Osteocyte (in vitro differentiated cells): ENCODE measurements around the gene QPCTL. TPM values are rescaled to one million over a fixed set of nuclear protein-coding genes. Genes with fewer than 3 reads are reported as not detected.

Source experiments
- DNase-seq: peaks from one replicate; pipeline ENCODE4 v3.0.0; 2021; ENCODE audit warnings: mixed read lengths; ENCODE audit not compliant: unreplicated experiment; ENCODE audit errors: extremely low spot score
- H3K27ac Mint-ChIP-seq: one replicate; pipeline ENCODE4 v1.8.0; 2021; ENCODE audit warnings: mild to moderate bottlenecking, mixed read lengths; ENCODE audit not compliant: unreplicated experiment
- H3K27me3 Mint-ChIP-seq: one replicate; pipeline ENCODE4 v1.8.0; 2021; ENCODE audit warnings: mixed read lengths; ENCODE audit not compliant: unreplicated experiment
- H3K36me3 Mint-ChIP-seq: one replicate; pipeline ENCODE4 v1.8.0; 2021; ENCODE audit warnings: mixed read lengths; ENCODE audit not compliant: unreplicated experiment
- H3K4me1 Mint-ChIP-seq: one replicate; pipeline ENCODE4 v1.8.0; 2021; ENCODE audit warnings: mixed read lengths; ENCODE audit not compliant: unreplicated experiment
- H3K4me3 Mint-ChIP-seq: one replicate; pipeline ENCODE4 v1.8.0; 2021; ENCODE audit warnings: mild to moderate bottlenecking, moderate library complexity, mixed read lengths; ENCODE audit not compliant: unreplicated experiment
- H3K9me3 Mint-ChIP-seq: one replicate; pipeline ENCODE4 v1.8.0; 2021; ENCODE audit warnings: mixed read lengths; ENCODE audit not compliant: unreplicated experiment
- total RNA-seq: library from RNA; stranded (reverse); gene quantifications from 2 replicates; pipeline ENCODE4 v1.2.1, GENCODE V29; 2021
- TF ChIP-seq, protein P1 (sequence below): fragments of 200-600 bp; sonication (generic); IDR thresholded peaks from 2 replicates; pipeline ENCODE4 v1.5.0; 2021; ENCODE audit warnings: antibody characterized with exemption, mild to moderate bottlenecking, moderate library complexity

The QPCTL gene
- total RNA-seq, 1 donor from 2014 or later = 14.0 TPM

DNA sequence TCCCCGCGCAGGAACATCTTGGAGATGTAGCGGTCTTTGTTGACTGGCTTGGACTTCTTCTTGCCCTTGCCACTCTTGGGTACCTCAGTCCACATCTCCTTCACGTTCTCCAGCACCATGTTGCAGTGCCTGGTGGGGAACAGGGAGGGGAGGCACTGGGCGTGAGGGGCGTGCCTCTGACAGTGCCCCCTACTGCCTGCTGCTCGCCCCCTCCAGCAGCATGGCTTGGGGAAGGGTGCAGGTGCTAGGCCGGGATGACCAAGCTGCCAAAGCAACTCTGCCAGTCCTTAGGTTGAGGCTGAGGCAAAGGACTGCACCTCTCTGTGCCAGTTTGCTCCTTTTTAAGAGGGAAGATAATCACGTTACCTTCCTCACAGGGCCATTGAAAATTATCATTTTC is 4.9 kb upstream of the QPCTL start:
- DNase-seq = no peak
- H3K27ac Mint-ChIP-seq = no peak overlapping the region
- TF ChIP-seq, protein P1, sequence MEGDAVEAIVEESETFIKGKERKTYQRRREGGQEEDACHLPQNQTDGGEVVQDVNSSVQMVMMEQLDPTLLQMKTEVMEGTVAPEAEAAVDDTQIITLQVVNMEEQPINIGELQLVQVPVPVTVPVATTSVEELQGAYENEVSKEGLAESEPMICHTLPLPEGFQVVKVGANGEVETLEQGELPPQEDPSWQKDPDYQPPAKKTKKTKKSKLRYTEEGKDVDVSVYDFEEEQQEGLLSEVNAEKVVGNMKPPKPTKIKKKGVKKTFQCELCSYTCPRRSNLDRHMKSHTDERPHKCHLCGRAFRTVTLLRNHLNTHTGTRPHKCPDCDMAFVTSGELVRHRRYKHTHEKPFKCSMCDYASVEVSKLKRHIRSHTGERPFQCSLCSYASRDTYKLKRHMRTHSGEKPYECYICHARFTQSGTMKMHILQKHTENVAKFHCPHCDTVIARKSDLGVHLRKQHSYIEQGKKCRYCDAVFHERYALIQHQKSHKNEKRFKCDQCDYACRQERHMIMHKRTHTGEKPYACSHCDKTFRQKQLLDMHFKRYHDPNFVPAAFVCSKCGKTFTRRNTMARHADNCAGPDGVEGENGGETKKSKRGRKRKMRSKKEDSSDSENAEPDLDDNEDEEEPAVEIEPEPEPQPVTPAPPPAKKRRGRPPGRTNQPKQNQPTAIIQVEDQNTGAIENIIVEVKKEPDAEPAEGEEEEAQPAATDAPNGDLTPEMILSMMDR = no peak
- H3K9me3 Mint-ChIP-seq = no peaks in the 10 kb centered on the region
- H3K4me3 Mint-ChIP-seq = no peak overlapping the region
- H3K36me3 Mint-ChIP-seq = peaks cover 22% of the 10 kb centered on the region
- no peaks in the 10 kb centered on the region for H3K27me3 Mint-ChIP-seq
- H3K4me1 Mint-ChIP-seq = peaks cover 14% of the 10 kb centered on the region

DNA sequence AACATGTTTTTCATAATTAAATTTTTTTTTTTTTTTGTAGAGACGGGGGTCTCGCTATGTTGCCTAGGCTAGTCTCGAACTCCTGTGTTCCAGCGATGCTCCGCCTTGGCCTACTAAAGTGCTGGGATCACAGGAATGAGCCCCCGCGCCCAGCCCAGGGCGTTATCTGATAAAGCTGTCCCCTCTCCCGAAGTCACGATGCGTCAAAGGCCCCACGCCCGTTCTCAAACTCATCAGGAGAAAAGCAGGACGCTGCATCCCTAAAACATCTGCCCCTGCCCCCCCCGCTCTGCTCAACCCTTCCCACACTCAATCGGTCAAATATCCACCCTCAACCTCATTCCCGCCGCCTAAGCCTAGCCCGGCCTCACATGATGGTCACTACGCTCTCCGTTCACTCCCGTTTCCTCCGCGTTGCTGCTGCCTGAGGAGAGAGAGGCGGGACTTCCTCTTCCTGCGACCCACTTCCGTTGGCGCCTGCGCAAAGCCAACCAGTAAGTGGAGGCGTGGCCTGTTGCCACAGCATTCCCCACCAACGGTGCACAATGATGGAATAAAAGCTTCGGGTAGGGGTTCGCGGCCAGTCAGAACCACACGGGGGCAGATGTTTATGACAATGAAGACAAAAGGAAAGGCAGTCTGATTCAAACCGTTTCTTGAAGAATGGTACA is 815 bp upstream of the QPCTL start, which contains the start of gene SNRPD2:
Gene SNRPD2, minus strand, starts transcription at position 438 of the 671 bp plus-strand sequence. Its CDS starts 65 bp downstream, at position 373.
- Mint-ChIP-seq H3K9me3 (no peaks in the 10 kb centered on the region), H3K27ac (peak within 1 kb of the TSS; percentile 98), H3K4me1 (peaks cover 20% of the 10 kb centered on the region), H3K4me3 (peak within 1 kb of the TSS; percentile 97), H3K36me3 (peaks cover 15% of the 10 kb centered on the region), H3K27me3 (no peaks in the 10 kb centered on the region)
- peak; percentile 98 for DNase-seq
- TF ChIP-seq, protein P1 = no peak

DNA sequence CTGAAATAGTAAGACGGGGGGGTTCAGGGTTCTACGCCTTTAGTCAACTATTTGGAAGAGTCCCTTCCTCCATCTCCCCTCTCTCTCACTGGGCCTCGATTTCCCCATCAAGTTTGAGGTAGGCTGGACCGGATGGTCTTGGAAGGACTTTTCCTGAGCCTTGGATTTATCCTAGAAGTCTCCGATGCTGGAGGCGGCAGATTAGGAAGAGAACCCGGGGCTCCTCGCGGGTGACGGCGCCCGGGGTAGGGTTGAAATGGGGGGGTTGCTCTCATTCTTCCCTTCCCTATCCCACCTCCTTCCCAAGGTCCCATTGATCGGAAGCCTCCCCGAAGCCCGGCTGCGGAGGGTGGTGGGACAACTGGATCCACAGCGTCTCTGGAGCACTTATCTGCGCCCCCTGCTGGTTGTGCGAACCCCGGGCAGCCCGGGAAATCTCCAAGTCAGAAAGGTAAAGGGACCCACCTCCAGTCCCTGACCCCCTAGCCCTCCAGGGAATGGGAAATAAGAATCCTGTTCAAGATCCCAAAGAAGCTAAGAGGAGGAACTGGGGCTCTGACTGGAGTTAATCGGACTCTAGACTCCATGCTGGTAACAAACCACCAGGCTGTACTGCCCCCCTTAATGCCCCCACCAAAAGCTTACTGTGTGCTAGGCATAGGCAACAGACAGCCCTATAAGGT is 781 bp downstream of the QPCTL start:
- H3K4me3 Mint-ChIP-seq = peak overlapping the region; percentile 97
- peaks cover 20% of the 10 kb centered on the region for H3K4me1 Mint-ChIP-seq
- TF ChIP-seq, protein P1 = peak; percentile 92
- H3K27ac Mint-ChIP-seq = peak overlapping the region; percentile 98
- no peaks in the 10 kb centered on the region for H3K9me3 Mint-ChIP-seq
- DNase-seq = peak; percentile 94
- no peaks in the 10 kb centered on the region for H3K27me3 Mint-ChIP-seq
- H3K36me3 Mint-ChIP-seq = peaks cover 12% of the 10 kb centered on the region

DNA sequence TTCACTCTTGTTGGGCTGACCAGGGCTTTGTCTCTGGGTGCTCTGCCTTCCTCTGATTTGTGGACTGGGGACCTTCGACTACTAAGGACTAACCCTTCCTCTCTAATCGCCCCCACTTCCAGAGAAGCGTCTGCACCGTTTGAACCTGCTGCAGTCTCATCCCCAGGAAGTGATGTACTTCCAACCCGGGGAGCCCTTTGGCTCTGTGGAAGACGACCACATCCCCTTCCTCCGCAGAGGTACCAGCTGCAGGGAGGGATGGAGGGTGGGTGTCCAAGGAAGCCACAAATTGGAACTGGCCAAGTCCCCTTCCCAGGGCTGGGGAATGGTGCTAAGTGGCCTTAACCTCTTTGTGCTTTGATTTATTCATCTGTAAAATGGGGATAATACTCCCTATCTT is 9.2 kb downstream of the QPCTL start:
- H3K4me3 Mint-ChIP-seq = no peak overlapping the region
- TF ChIP-seq, protein P1 = no peak
- H3K36me3 Mint-ChIP-seq = peaks cover 16% of the 10 kb centered on the region
- no peaks in the 10 kb centered on the region for H3K27me3 Mint-ChIP-seq
- H3K27ac Mint-ChIP-seq = no peak overlapping the region
- DNase-seq = no peak
- H3K9me3 Mint-ChIP-seq = no peaks in the 10 kb centered on the region
- H3K4me1 Mint-ChIP-seq = no peaks in the 10 kb centered on the region

DNA sequence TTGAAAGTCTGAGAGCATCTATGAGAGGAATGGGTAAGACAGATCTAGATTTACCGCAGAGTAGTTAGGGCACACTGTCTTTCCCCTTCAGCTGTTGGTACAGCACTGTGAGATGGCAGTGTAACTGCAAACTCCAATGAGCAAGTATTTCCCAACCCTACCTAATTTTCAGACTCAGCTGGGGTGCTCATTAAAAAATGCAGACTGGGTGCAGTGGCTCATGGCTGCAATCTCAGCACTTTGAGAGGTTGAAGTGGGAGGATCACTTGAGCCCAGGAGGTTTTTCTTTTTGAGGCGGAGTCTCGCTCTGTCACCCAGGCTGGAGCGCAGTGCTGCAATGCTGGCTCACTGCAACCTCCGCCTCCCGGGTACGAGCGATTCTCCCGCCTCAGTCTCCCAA is 12.6 kb downstream of the QPCTL start:
- Mint-ChIP-seq H3K27me3 (no peaks in the 10 kb centered on the region), H3K27ac (no peak overlapping the region), H3K9me3 (no peaks in the 10 kb centered on the region), H3K4me3 (no peak overlapping the region), H3K4me1 (peaks cover 2% of the 10 kb centered on the region), H3K36me3 (peaks cover 16% of the 10 kb centered on the region)
- DNase-seq = no peak
- TF ChIP-seq, protein P1 = no peak
